PFSK-1 (cell line): ENCODE measurements around the gene NME3.

Experiments
- FOXP2 ChIP-seq: optimal IDR thresholded peaks from 2 replicates; pipeline ENCODE3; 2011; ENCODE audit warnings: borderline replicate concordance, control low read depth, inconsistent platforms; ENCODE audit not compliant: insufficient read depth; ENCODE audit errors: extremely low read length, extremely low read depth
- POLR2AphosphoS5 ChIP-seq: IDR thresholded peaks from 2 replicates; pipeline ENCODE4 v1.6.1; 2012; ENCODE audit warnings: low read depth, mild to moderate bottlenecking, control low read depth, low read length, moderate library complexity
- SIN3A ChIP-seq: IDR thresholded peaks from 2 replicates; pipeline ENCODE4 v1.6.1; 2012; ENCODE audit warnings: mild to moderate bottlenecking, low read length, moderate library complexity, borderline replicate concordance; ENCODE audit not compliant: insufficient read depth
- TAF1 ChIP-seq: IDR thresholded peaks from 2 replicates; pipeline ENCODE4 v1.6.1; 2012; ENCODE audit warnings: low read length, control low read depth, borderline replicate concordance; ENCODE audit not compliant: insufficient read depth
- TF ChIP-seq, protein P1 (sequence below), 2 experiments: IDR thresholded peaks; 2 replicates each; pipeline versions ENCODE4 v1.6.1 to v1.8.0; 2011 to 2012; ENCODE audit warnings: low read depth in 2 of 2, low read length in 2 of 2, control low read depth in 1 of 2, inconsistent platforms in 1 of 2, mild to moderate bottlenecking in 1 of 2, moderate library complexity in 1 of 2; ENCODE audit not compliant: insufficient read depth in 1 of 2

The NME3 gene

DNA sequence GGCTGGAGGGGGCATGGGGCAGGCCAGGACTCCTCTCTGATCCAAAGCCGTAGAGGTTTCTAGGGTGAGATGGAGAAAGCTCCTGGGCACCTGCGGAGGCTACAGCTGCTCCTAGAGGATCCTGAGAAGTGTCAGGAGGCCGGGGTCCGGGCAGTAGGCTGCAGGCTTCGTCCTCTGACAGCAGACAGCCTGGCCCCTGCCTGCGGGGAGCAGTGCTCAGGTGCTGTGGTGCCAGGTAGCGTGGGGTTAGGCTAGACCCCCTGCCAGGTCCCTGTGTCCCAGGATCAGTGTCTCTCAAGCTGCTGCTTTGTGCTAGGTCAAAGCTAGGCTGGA, 3.1 kb upstream of the NME3 start:
- TF ChIP-seq, protein P1, sequence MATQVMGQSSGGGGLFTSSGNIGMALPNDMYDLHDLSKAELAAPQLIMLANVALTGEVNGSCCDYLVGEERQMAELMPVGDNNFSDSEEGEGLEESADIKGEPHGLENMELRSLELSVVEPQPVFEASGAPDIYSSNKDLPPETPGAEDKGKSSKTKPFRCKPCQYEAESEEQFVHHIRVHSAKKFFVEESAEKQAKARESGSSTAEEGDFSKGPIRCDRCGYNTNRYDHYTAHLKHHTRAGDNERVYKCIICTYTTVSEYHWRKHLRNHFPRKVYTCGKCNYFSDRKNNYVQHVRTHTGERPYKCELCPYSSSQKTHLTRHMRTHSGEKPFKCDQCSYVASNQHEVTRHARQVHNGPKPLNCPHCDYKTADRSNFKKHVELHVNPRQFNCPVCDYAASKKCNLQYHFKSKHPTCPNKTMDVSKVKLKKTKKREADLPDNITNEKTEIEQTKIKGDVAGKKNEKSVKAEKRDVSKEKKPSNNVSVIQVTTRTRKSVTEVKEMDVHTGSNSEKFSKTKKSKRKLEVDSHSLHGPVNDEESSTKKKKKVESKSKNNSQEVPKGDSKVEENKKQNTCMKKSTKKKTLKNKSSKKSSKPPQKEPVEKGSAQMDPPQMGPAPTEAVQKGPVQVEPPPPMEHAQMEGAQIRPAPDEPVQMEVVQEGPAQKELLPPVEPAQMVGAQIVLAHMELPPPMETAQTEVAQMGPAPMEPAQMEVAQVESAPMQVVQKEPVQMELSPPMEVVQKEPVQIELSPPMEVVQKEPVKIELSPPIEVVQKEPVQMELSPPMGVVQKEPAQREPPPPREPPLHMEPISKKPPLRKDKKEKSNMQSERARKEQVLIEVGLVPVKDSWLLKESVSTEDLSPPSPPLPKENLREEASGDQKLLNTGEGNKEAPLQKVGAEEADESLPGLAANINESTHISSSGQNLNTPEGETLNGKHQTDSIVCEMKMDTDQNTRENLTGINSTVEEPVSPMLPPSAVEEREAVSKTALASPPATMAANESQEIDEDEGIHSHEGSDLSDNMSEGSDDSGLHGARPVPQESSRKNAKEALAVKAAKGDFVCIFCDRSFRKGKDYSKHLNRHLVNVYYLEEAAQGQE (IDR thresholded peaks at IDR 0.05; ENCODE audit: insufficient read depth in 1 of 2, low read depth in 2 of 2, low read length in 2 of 2) = no peak
- no peak for TF ChIP-seq SIN3A
- TF ChIP-seq FOXP2 = no peak
- TF ChIP-seq POLR2AphosphoS5 = no peak
- TF ChIP-seq TAF1 = no peak

DNA sequence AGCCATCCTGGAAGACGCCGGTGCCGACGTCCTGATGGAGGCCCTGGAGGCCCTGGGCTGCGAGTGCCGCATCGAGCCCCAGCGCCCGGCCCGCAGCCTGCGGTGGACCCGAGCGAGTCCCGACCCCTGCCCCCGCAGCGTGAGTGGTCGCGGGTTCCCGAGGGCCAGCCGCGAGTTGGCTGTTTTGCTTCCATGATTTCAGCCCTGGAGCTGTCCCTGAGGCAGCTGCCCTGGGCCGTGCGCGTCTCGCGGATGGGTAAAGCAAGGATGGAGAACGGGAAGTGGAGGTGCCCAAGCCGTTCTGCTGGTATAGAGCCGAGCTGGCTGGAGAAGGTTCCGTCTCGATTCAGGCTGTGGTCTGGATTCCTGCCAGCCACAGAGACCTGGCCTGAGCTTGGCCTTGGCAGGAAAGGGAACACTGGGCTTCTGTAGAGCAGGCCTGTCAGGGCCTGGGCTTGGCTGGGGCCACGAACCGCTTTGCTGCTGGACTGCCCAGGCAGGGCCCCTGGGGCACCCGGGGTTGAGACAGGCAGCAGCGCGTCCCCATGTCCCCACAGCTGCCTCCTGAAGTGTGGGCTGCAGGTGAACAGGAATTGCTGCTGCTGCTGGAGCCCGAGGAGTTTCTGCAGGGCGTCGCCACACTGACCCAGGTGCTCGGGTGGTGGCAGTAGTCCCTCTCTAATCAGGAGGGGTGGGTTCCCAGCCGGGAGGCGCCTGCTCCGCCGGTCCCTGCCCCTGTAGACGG, 2.5 kb upstream of the NME3 start:
- TF ChIP-seq SIN3A (0 out of 2 replicates have a peak, but pooled peaks have one; percentile 3), TAF1 (no peak), POLR2AphosphoS5 (no peak), FOXP2 (no peak)
- TF ChIP-seq, protein P1 (IDR thresholded peaks at IDR 0.05; ENCODE audit: insufficient read depth in 1 of 2, low read depth in 2 of 2, low read length in 2 of 2) = no peak

DNA sequence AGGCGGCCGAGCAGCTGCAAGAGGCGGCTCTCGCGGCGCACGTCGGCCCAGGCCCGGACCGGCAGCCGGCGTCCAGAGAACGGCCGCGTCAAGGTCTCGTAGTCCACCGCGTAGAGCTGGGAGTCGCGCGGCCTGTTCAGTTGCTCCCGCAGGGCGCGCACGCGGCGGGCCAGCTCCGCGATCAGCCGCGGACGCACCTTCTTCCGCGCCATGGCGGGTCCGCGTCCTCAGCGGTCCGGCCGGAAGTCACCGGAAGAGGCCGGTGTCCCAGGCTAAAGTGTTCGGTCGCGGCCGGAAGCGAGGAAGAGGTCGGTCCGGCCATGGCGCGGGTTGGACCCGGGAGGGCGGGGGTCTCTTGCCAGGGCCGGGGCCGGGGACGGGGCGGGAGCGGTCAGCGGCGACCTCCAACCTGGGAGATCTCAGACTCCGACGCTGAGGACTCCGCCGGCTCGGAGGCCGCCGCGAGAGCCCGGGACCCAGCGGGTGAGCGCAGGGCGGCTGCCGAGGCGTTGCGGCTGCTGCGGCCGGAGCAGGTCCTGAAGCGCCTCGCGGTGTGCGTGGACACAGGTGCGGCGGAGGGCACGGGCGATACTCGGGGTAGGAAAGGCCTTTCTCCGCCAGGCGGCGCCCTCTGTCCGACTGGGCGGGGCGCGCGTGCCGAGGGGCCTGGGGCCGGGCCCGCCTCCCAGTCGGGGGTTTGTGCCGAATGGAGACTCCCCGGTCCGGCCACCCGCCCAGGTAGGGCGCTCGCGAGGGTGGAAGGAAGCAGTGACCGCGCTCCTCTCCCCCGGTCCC, 1.8 kb upstream of the NME3 start, which contains the start of gene MRPS34:
Gene MRPS34, minus strand, starts transcription at position 227 of the 795 bp plus-strand sequence. Its CDS starts 15 bp downstream, at position 212.
- TF ChIP-seq, protein P1 (IDR thresholded peaks at IDR 0.05; ENCODE audit: insufficient read depth in 1 of 2, low read depth in 2 of 2, low read length in 2 of 2) = 0 out of 4 replicates have a peak, but pooled peaks have one; percentile 7 to 15
- TF ChIP-seq FOXP2 (no peak), POLR2AphosphoS5 (0 out of 2 replicates have a peak, but pooled peaks have one; percentile 46), TAF1 (peak; percentile 90), SIN3A (0 out of 2 replicates have a peak, but pooled peaks have one; percentile 10)

DNA sequence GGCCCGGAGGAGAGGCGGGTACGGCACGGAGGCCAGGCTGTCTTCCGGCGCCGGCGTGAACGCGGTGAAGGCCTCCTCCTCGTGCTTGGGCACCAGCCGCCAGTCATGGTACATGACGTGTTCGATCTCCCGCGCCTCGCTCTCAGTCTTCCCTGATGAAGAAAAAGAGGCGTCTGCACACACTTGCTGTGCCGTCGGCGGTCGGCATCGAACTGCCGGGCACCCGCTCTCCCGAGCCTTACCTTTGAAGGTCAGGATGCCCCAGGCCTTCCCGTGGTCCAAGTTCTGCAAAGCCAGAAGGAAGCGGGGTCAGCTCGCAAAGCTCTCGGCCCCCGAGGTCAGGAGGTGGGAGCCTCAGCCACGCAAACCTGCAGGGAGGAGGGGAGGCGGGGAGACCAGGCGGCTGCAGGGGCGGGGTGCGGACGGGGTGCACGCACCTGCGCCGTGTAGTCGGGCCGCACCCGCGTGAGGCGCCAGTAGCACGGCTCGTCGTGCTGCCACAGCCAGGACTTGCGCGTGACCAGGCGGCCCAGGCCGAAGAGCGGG, 1.1 kb upstream of the NME3 start, which contains the start of gene EME2:
Gene EME2, plus strand, starts transcription at position 449 of the 546 bp plus-strand sequence. CDS start 418 bp downstream, outside the sequence.
- TF ChIP-seq TAF1 = no peak

DNA sequence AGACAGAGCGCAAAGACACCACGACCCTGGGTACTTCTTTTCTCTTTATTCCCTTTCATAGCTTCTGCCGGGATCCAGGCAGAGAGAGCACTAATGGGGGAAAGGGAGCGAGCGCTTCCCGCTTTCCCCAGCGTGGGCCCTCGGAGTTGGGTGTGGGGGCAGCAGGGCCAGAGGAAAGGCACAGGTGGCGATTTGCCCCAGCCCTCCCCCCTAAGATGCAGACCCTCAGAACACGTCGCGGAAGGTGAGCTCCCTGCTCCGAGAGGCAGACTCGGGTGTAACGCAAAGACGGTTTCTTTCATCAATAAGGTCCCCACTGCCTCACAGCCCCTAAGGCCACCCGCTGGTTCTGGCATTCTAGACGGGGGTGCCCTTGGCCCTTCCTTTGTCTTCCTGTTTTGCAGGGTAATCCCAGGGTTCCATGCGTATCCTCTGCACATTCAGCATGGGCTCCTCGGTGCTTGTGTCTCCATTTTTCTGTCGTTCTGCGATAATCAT, 570 bp upstream of the NME3 start:
- TF ChIP-seq POLR2AphosphoS5 (no peak), TAF1 (no peak)
